ENCODE data around the gene FHIP2A.

FHIP2A gene

GRCh38 chr10:114829160-114829909, 7.8 kb downstream of the FHIP2A start:
- H3K27ac ChIP-seq (ENCODE audit: low read length), result no peak overlapping the region
- no peak overlapping the region for H2AFZ ChIP-seq (ENCODE audit: low read depth, low read length)
- TF ChIP-seq EZH2 (IDR thresholded peaks at IDR 0.05; ENCODE audit: borderline replicate concordance, low read depth, low read length, severe bottlenecking) (no peak), CTCF (IDR thresholded peaks at IDR 0.05; ENCODE audit: borderline replicate concordance, extremely low read depth, low read length, poor library complexity, severe bottlenecking) (no peak)
- H3K4me2 ChIP-seq (ENCODE audit: insufficient read depth, low read length), result no peak overlapping the region
- H3K9ac ChIP-seq (ENCODE audit: low read depth, low read length), result no peak overlapping the region
- H4K20me1 ChIP-seq (ENCODE audit: insufficient read depth, low read length), result peaks cover 22% of the 10 kb centered on the region; the same call in 1 of the 2 replicates
- H3K79me2 ChIP-seq (ENCODE audit: insufficient read depth, low read length), result peaks cover 68% of the 10 kb centered on the region
- ATAC-seq (ENCODE audit: insufficient read depth, low read depth) (no peak), DNase-seq (no peak)
- peaks cover 17% of the 10 kb centered on the region for H3K4me1 ChIP-seq (ENCODE audit: insufficient read depth, low read length)
- H3K27me3 ChIP-seq (ENCODE audit: insufficient read depth, low read length, poor library complexity), result no peaks in the 10 kb centered on the region
- no peak overlapping the region for H3K4me3 ChIP-seq (ENCODE audit: low read depth in 1 of 2, low read length in 2 of 2)
- H3K36me3 ChIP-seq (ENCODE audit: insufficient read depth, low read length), result peaks cover 27% of the 10 kb centered on the region
- no peaks in the 10 kb centered on the region for H3K9me3 ChIP-seq (ENCODE audit: insufficient read depth, low read length, severe bottlenecking)

GRCh38 chr10:114831186-114831867, 9.7 kb downstream of the FHIP2A start:
- ATAC-seq (ENCODE audit: insufficient read depth, low read depth) (no peak), DNase-seq (no peak)
- H2AFZ ChIP-seq (ENCODE audit: low read depth, low read length), result no peak overlapping the region
- H3K27me3 ChIP-seq (ENCODE audit: insufficient read depth, low read length, poor library complexity), result no peaks in the 10 kb centered on the region
- H3K4me2 ChIP-seq (ENCODE audit: insufficient read depth, low read length), result no peak overlapping the region
- H3K79me2 ChIP-seq (ENCODE audit: insufficient read depth, low read length), result peaks cover 48% of the 10 kb centered on the region
- H3K4me1 ChIP-seq (ENCODE audit: insufficient read depth, low read length), result peaks cover 5% of the 10 kb centered on the region; the same call in 1 of the 2 replicates
- TF ChIP-seq EZH2 (IDR thresholded peaks at IDR 0.05; ENCODE audit: borderline replicate concordance, low read depth, low read length, severe bottlenecking), result no peak
- TF ChIP-seq CTCF (IDR thresholded peaks at IDR 0.05; ENCODE audit: borderline replicate concordance, extremely low read depth, low read length, poor library complexity, severe bottlenecking), result no peak
- peaks cover 45% of the 10 kb centered on the region for H3K36me3 ChIP-seq (ENCODE audit: insufficient read depth, low read length)
- H4K20me1 ChIP-seq (ENCODE audit: insufficient read depth, low read length), result peaks cover 13% of the 10 kb centered on the region; the same call in 1 of the 2 replicates
- H3K4me3 ChIP-seq (ENCODE audit: low read depth in 1 of 2, low read length in 2 of 2), result no peak overlapping the region
- H3K27ac ChIP-seq (ENCODE audit: low read length), result no peak overlapping the region
- no peaks in the 10 kb centered on the region for H3K9me3 ChIP-seq (ENCODE audit: insufficient read depth, low read length, severe bottlenecking)
- no peak overlapping the region for H3K9ac ChIP-seq (ENCODE audit: low read depth, low read length)

- Histone ChIP-seq H3K79me2 (ENCODE audit: insufficient read depth, low read length) (no peaks in the 10 kb centered on the region), H3K36me3 (ENCODE audit: insufficient read depth, low read length) (peaks cover 83% of the 10 kb centered on the region), H4K20me1 (ENCODE audit: insufficient read depth, low read length) (0 out of 2 replicates have a peak, but pooled peaks cover 5% of the 10 kb centered on the region), H2AFZ (ENCODE audit: low read depth, low read length) (no peak overlapping the region), H3K9ac (ENCODE audit: low read depth, low read length) (no peak overlapping the region), H3K4me3 (ENCODE audit: low read depth in 1 of 2, low read length in 2 of 2) (no peak overlapping the region), H3K27ac (ENCODE audit: low read length) (no peak overlapping the region), H3K9me3 (ENCODE audit: insufficient read depth, low read length, severe bottlenecking) (no peaks in the 10 kb centered on the region), H3K4me1 (ENCODE audit: insufficient read depth, low read length) (no peaks in the 10 kb centered on the region), H3K27me3 (ENCODE audit: insufficient read depth, low read length, poor library complexity) (no peaks in the 10 kb centered on the region), H3K4me2 (ENCODE audit: insufficient read depth, low read length) (no peak overlapping the region)
- no peak for DNase-seq
- ATAC-seq (ENCODE audit: insufficient read depth, low read depth), result no peak
- TF ChIP-seq CTCF (IDR thresholded peaks at IDR 0.05; ENCODE audit: borderline replicate concordance, extremely low read depth, low read length, poor library complexity, severe bottlenecking), result no peak
- TF ChIP-seq EZH2 (IDR thresholded peaks at IDR 0.05; ENCODE audit: borderline replicate concordance, low read depth, low read length, severe bottlenecking), result no peak
These were observed 16.1 kb downstream of the FHIP2A start for GRCh38 chr10:114837690-114838089.

Measured in DND-41 (cell line).